ENCODE data around the gene SLC25A6.
"Not testable (repeated sequence)": the region's sequence is repeated elsewhere in the genome, so short reads cannot be mapped to it uniquely, and the experiment has no call there.

The SLC25A6 gene

GRCh38 chrX:1412551-1413161 is 20.7 kb upstream of the SLC25A6 start:
- DNase-seq, result no peak

DNA sequence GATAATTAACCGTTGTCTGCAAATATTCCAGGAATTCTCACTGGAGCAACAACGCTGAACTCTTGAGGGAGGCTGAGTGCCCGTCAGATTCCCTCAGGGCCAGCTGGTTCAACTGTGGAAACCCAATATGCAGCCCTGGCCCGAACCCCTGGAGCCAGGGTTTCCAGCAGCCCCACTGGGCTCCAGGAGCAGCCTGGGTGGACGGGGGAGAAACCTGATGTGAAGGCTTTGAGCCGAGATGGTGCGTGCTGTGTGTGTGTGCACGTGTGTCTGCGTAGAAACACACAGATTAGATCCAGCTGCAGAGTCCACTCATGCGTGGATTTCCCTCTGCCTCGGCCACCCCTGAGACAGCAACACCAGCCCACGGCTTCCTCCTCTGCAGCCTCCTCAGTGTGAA is 19.4 kb upstream of the SLC25A6 start:
- no peak for DNase-seq

DNA sequence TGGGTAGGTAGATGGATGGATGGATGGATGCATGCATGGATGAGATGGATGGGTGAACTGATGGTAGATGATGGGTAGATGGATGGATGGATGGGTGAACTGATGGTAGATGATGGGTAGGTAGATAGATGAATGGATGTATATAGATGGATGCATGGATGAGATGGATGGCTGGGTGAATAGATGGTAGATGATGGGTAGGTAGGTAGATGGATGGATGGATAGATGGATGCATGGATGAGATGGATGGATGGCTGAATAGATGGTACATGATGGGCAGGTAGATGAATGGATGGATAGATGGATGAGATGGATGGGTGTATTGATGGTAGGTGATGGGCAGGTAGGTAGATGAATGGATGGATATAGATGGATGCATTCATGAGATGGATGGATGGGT is 15.1 kb upstream of the SLC25A6 start:
- no peak for DNase-seq

DNA sequence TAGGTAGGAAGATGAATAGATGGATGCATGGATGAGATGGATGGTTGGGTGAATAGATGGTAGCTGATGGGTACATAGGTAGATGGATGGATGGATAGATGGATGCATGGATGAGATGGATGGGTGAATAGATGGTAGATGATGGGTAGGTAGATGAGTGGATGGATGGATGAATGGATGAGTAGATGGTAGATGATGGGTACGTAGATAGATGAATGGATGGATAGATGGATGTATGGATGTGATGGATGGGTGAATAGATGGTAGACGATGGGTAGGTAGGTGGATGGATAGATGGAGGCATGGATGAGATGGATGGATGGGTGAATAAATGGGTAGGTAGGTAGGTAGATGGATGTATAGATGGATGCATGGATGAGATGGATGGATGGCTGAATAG is 13.9 kb upstream of the SLC25A6 start:
- not testable (repeated sequence) for DNase-seq

DNA sequence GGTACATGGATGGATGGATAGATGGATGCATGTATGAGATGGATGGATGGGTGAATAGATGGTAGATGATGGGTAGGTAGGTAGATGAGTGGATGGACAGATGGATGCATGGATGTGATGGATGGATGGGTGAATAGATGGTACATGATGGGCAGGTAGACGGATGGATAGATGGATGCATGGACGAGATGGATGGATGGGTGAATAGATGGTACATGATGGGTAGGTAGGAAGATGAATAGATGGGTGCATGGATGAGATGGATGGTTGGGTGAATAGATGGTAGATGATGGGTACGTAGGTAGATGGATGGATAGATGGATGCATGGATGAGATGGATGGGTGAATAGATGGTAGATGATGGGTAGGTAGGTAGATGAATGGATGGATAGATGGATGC is 12.0 kb upstream of the SLC25A6 start:
- not testable (repeated sequence) for DNase-seq

DNA sequence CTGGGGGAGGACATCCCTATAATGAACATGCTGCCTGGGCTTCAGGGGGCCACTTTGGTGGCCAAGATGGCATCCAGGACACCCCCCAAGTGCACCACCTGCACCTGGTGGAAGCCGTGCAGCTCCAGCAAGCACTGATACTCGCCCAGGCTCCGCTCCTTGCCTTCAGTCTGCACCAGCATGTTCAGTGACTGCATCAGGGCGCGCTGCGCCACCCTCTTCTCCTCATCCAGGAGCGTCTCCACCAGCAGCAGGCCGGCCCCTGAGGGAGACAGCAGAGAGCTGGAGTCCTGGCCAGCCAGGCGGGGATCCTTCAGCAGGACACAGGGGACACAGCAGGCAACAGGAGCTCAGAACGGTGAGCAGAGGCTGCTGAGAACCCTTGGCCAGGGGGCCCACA is 11.3 kb upstream of the SLC25A6 start:
- no peak for DNase-seq

- no peak for DNase-seq
Measured at GRCh38 chrX:1401611-1402430, 9.9 kb upstream of the SLC25A6 start.

GRCh38 chrX:1400742-1401471 is 9.0 kb upstream of the SLC25A6 start:
- DNase-seq, result no peak

- no peak for DNase-seq
Measured at GRCh38 chrX:1400049-1400448, 8.1 kb upstream of the SLC25A6 start.

- no peak for DNase-seq
Measured at GRCh38 chrX:1398431-1399340, 6.8 kb upstream of the SLC25A6 start.

- DNase-seq, result no peak
Measured at GRCh38 chrX:1397441-1398270, 5.7 kb upstream of the SLC25A6 start.

- no peak for DNase-seq
Measured at GRCh38 chrX:1397001-1397400, 5.1 kb upstream of the SLC25A6 start.

GRCh38 chrX:1395646-1396216 is 3.8 kb upstream of the SLC25A6 start:
- DNase-seq, result no peak

DNA sequence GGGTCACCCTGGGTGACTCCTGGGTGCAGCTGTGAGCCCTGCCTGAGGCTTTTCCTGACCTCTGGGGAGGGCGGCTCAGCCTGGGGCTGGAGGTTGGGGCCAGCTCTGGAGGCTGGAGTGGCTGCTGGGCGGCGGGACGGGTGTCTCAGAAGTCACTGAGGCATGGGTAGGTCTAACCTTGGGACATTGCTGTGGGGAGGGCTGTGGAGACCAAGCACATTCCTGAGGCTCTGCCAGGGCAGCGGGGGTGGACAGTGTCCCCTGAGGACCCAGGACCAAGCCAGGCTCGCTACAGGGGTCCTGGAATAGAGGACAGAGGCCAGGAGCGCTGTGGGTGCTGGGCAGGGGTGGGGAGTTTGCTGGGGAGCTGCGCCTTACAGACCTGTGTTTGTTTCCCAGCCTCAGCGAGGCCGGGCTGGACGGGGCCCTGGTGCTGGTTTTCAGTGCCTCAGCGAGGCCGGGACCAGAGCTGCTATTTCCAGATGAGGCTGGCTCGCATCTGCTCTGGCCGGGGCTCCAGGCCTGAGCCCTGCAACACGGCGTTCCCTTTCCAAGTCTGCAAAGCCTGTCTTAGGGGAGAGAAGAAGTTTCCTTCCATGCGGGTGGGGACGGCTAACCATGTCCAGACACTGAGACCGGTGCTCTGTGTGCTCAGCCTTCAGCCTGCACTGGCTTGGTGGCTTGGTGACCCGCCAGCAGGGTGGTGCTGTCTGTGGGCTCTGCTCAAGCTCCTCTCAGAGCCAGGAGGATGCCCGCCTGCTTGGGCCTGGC is 3.0 kb upstream of the SLC25A6 start:
- no peak for DNase-seq

DNA sequence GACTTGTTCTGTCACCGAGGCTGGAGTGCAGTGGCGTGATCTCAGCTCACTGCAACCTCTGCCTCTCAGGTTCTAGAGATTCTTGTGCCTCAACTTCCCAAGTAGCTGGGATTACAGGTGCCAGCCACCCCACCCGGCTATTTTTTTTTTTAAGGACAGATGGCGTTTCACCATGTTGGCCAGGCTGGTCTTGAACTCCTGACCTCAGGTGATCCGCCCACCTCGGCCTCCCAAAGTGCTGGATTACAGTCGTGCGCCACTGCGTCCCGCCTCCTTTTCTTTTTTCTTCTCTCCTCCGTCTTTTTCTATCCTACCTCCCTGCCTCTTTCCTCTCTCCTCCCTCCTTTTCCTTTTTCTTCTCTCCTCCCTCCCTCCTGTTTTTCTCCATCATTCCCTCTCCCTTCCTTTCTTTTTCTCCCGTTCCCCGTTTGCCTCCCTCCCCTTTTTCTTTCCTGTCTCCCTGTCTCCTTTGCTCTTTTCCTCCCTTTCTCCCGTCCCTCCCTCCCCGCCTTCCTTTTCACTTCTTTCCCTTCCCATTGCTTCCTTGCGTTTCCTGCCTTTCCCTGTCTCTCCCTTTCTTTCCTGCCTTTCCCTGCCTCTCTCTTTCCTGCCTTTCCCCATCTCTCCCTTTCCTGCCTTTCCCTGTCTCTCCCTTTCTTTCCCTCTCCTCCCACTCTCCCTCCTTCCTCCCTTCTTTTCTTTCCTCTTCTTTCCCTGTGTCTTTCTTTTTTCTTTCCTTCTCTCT is 2.1 kb upstream of the SLC25A6 start:
- no peak for DNase-seq

DNA sequence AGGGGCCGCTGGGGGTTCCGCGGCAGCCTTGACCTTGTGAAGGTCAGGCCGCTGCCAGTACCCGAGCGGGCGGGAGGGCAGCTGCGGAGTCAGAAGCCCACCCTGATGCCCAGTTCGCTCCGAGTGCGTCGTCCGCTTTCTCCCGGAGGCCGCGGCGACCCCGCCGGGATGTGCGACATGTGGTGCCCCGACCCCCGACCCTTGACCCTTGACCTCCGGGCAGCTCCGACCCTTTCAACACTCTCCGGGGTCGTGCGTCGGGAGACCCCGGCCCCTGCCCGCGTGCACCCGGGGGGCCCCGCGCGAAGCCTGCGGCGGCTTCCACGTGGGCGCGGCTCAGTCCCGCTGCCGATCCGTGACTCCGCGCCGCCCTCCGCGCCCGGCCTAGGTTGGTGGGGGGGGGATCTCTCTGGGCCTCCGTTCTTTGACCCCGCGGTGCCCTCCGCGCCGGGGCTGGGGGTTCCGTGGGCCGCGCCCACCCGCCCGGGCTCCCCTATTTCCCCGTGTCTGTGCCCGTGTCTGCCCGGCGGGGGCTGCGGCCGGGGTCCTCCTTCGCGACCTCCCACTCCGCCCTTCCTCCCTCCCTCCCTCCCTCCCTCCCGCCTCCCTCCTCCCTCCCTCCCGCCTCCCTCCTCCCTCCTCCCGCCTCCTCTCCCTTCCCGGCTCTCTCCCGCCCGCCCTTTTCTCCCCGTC is 609 bp upstream of the SLC25A6 start:
- no peak for DNase-seq

DNA sequence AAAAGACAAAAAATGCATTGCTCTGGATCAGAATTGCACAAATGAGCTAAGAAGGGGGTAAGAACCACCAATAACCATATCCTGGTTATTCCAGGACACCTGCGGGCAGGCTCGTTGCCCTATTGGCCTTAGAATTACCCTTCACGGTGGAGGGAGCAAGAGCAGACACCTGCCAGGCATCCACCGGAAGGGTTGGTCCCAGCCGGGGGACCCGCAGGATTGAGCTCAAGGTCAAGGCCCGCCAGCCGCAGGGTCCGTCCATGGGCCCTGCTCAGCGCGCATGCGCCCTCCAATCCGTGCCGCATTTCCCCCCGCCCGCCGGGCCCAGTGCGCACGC is 575 bp downstream of the SLC25A6 start:
- DNase-seq, result no peak

GRCh38 chrX:1390621-1391369 is 1.1 kb downstream of the SLC25A6 start:
- DNase-seq, result no peak

DNA sequence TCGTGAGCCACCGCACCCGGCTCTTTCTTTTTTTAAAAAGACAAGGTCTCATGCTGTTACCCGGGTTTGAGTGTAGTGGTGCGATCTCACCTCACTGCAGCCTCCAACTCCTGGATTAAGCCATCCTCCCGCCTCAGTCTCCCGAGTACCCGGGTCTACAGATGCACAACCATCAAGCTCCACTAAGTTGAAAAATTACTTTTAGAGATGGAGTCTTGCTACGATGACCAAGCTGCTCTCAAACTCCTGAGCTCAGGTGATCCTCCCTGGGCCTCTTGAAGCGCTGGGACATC is 2.0 kb downstream of the SLC25A6 start:
- no peak for DNase-seq

Data from hippocampal formation (tissue), 2 donors.